Sigmoid colon (tissue), 3 donors: ENCODE results near the gene SDCCAG8.

ENCODE experiments used
- CTCF ChIP-seq, 4 experiments: fragments of 450-650 bp in 3 of 4; fragments of 200-600 bp in 1 of 4; IDR thresholded peaks; one replicate each; pipeline ENCODE4 v1.5.1; 2016 to 2019; ENCODE audit warnings: antibody characterized with exemption in 4 of 4, mild to moderate bottlenecking in 3 of 4, moderate library complexity in 2 of 4
- POLR2A ChIP-seq, 2 donors: fragments of 450-650 bp; IDR thresholded peaks; one replicate each; pipeline ENCODE4 v1.6.1; 2016; ENCODE audit warnings: antibody characterized with exemption in 2 of 2, mild to moderate bottlenecking in 2 of 2, moderate library complexity in 2 of 2

GRCh38 chr1:243254927-243255790 is 682 bp upstream of the SDCCAG8 start, which contains the start of gene CEP170:
- no peak for TF ChIP-seq CTCF (IDR thresholded peaks at IDR 0.05)
- peak; percentile 58 to 69 for TF ChIP-seq POLR2A (IDR thresholded peaks at IDR 0.05)
